GM19193 (cell line): ENCODE measurements around the gene ETV7.

Experiments
- POLR2A ChIP-seq: IDR thresholded peaks from 4 replicates; pipeline ENCODE4 v1.6.1; 2011; ENCODE audit not compliant: insufficient read depth, insufficient read length; ENCODE audit errors: extremely low read depth

The ETV7 gene

GRCh38 chr6:36374972-36375371, 12.5 kb downstream of the ETV7 start:
- no peak for TF ChIP-seq POLR2A

- no peak for TF ChIP-seq POLR2A
These were observed 13.3 kb downstream of the ETV7 start for GRCh38 chr6:36374194-36374593.

GRCh38 chr6:36373368-36374019, 14.0 kb downstream of the ETV7 start:
- TF ChIP-seq POLR2A = no peak

GRCh38 chr6:36372088-36372487, 15.4 kb downstream of the ETV7 start:
- no peak for TF ChIP-seq POLR2A

GRCh38 chr6:36371211-36371610, 16.3 kb downstream of the ETV7 start:
- no peak for TF ChIP-seq POLR2A

- TF ChIP-seq POLR2A = no peak
These were observed 16.8 kb downstream of the ETV7 start for GRCh38 chr6:36370638-36371037.

- TF ChIP-seq POLR2A = no peak
These were observed 18.3 kb downstream of the ETV7 start for GRCh38 chr6:36368921-36369865.

GRCh38 chr6:36368421-36368820, 19.0 kb downstream of the ETV7 start:
- no peak for TF ChIP-seq POLR2A

- TF ChIP-seq POLR2A = no peak
These were observed 19.7 kb downstream of the ETV7 start for GRCh38 chr6:36367743-36368142.

GRCh38 chr6:36364669-36365479, 22.6 kb downstream of the ETV7 start:
- TF ChIP-seq POLR2A = no peak

GRCh38 chr6:36362551-36363370, 24.7 kb downstream of the ETV7 start:
- no peak for TF ChIP-seq POLR2A

- TF ChIP-seq POLR2A = no peak
These were observed 26.4 kb downstream of the ETV7 start for GRCh38 chr6:36361071-36361470.

- TF ChIP-seq POLR2A = no peak
These were observed 27.0 kb downstream of the ETV7 start for GRCh38 chr6:36360241-36361054.
